AML-193 (cell line): ENCODE data around the gene CAMTA2.
"Not testable (repeated sequence)": the region's sequence is repeated elsewhere in the genome, so short reads cannot be mapped to it uniquely, and the experiment has no call there.

Source experiments
- DNase-seq, 2 experiments: peaks; one replicate each; lab custom pipeline; 2025; lab: John Stamatoyannopoulos, UW

CAMTA2 gene, protein sequence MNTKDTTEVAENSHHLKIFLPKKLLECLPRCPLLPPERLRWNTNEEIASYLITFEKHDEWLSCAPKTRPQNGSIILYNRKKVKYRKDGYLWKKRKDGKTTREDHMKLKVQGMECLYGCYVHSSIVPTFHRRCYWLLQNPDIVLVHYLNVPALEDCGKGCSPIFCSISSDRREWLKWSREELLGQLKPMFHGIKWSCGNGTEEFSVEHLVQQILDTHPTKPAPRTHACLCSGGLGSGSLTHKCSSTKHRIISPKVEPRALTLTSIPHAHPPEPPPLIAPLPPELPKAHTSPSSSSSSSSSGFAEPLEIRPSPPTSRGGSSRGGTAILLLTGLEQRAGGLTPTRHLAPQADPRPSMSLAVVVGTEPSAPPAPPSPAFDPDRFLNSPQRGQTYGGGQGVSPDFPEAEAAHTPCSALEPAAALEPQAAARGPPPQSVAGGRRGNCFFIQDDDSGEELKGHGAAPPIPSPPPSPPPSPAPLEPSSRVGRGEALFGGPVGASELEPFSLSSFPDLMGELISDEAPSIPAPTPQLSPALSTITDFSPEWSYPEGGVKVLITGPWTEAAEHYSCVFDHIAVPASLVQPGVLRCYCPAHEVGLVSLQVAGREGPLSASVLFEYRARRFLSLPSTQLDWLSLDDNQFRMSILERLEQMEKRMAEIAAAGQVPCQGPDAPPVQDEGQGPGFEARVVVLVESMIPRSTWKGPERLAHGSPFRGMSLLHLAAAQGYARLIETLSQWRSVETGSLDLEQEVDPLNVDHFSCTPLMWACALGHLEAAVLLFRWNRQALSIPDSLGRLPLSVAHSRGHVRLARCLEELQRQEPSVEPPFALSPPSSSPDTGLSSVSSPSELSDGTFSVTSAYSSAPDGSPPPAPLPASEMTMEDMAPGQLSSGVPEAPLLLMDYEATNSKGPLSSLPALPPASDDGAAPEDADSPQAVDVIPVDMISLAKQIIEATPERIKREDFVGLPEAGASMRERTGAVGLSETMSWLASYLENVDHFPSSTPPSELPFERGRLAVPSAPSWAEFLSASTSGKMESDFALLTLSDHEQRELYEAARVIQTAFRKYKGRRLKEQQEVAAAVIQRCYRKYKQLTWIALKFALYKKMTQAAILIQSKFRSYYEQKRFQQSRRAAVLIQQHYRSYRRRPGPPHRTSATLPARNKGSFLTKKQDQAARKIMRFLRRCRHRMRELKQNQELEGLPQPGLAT

DNA sequence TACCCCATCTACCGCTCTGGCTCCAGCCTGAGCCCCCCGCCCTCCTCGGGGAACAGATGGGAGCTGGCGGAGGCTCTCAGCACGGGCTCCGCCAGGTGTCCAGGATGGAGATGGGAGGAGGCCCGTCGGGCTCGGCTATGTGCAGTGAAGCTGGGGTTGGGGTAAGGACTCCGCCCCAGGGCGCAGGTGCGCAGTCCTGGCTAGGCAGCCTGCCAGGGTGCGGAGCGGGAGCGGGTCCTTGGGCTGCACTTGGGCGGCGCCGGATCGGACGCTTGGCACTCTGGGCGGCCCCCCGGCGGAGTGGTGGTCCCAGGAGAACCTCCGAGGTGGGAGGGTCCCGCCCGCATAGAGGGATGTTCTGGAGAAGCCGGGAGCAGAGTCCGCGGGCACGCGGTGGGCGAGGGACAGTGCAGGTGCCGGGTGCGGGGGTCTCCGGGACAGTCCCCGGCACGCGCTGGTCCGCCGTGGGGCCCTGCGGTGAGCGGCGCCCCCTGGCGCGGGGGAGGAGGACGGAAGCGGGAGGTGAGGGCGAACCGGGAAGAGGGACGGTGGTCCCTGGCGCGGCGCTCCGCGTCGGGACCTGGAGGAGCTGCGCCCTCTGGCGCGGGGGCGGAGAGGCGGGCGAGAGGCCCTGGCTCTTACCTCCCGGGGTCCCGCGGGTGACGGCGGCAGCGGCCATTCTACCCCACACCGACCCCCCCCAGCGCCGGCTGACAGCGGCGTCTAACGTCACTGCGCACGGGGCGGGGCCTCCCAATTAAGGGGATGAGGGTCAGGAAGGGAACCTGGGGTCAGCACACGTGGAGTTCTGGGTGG is at the start of gene CAMTA2:
CAMTA2 (minus strand) TSS at position 725 of the 816 bp plus-strand sequence. CDS start 1,453 bp downstream, outside the sequence.
- DNase-seq = peak; percentile 21 to 23

DNA sequence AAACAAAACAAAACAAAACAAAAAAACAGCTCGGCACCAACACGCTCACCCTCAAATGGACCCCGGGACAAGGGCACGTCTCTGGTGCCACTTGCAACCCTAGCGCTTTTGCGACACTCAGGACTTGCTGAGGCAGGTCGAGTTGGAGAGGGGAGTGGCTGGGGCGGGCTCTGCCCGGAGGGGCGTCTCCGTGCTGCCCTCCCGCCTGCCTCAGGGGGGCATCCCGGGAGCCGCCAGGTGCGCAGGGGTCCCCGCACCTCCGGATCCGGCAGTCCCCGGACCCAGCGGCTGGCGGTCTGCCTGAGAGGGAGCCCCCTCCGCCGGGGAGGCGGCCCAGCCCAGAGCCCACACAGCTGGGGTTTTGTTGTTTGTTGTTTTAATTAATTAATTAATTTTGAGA is 47.8 kb upstream of the CAMTA2 start, which contains the start of gene SLC52A1:
SLC52A1 (minus strand) TSS at position 112 of the 400 bp plus-strand sequence. CDS start 820 bp downstream, outside the sequence.
- DNase-seq = no peak

GRCh38 chr17:5034651-5035050 is 47.2 kb upstream of the CAMTA2 start:
- no peak for DNase-seq

DNA sequence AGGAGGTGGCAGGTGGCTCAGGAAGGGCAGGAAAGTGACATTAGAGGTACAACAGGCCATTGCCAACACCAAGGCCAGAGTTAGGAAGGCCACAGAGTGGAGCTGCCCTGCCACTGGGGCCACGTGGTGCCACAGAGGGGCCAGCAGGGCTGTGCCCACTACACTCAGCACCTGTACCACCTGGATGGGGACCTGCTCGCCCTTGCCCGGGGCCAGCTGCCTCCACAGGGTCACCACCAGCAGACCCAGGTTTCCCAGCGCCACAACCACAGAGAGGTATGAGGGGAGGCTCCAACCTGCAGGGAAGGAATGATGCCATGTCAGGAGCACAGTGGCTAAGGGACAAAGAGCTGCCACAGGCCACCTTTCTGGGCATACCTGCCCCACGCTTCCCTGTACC is 46.6 kb upstream of the CAMTA2 start:
- DNase-seq = no peak

DNA sequence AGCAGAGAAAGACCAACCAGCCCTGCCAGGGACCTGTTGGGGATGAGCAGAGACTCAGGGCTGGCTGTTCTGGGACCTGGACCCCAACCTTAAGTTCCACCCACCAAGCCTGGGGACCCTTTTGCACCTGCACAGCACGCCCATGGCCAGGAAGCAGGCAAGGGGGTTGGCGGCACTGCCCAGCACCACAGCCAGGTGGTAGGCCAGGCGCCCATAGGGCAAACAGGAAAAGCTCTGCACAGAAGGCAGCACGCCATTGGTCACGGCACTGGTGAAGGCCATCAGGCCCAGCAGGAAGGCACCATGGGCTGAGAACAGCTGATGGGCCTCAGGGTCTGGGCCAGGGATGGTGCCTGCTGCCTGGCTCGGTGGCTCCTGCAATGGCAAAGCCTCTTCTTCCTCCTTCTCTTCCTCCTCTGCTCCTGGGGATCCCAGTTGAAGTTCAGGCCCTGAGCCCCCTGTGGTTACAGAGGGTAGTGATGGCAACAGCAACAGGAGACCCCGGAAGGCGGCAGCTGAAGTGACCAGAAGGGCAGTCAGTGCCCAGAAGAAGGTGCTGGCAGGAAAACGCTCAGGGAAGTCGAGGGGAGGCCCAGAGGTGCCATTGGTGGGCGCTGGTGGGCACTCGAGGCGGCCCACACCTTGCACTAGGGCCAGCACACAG is 46.0 kb upstream of the CAMTA2 start:
- DNase-seq = no peak

DNA sequence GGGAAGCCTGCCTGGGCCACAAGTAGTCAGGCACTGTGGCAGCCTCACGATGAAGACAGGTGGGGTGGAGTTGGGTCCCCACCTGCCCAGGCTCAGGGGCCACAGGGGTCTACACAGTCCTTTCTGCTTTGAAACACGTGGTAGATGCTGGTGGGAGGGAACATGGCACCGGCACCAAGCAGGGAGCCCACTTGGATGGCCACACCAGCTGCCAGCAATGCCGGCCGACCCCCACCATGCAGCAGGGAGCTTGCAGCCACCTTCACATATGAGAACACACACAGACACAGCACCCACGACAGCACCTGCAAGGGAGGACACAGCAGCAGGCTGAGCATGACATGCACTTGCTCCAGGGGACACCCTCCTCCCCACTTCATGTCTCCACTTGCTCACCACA is 45.4 kb upstream of the CAMTA2 start:
- no peak for DNase-seq

DNA sequence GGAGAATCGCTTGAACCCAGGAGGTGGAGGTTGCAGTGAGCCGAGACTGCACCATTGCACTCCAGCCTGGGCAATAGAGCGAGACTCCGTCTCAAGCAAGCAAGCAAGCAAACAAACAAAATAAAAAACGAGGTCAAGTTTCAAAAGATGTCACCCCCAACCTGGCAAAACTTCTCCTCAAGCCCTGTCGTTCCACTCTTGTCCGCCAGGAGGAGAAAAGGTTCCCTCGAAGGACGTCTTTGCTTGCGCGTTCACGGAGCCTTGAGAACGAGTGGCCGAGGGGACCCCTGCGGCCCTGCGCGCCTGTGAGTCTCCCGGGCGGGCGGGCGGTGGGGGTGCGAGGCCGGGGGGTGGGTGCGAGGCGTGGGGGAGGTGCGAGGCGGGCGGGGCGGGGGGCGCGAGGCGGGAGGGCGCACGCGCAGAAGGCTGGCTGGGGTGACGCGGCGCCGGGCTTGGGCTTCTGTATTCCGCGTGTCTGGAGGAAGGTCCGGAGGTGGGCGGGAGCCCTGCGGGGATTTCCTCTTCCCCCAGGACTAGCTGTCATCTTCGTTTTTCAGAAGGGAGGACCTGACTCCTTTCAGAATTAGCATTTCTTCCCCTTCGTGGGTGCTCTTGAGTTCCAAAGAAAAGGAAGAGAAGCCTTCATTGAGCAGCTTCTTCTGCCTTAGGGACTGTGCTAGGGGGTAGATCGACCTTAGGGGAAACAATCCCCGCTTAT is 44.0 kb upstream of the CAMTA2 start:
- DNase-seq = peak; percentile 17 to 40

DNA sequence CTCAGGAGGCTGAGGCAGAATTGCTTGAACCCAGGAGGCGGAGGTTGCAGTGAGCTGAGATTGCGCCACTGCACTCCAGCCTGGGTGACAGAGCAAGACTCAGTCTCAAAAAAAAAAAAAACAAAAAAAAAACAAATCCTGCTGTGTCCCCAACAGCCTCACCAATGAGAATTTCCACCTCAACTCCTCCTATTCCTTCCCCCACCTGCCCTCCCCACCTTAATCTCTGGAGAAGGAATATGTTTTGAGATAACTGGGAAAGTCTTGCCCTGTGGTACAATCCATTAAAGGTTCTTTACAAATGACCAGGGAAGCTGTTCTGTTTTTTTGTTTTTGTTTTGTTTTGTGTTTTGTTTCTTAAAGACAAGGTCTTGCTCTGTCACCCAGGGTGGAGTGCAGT is 42.7 kb upstream of the CAMTA2 start:
- DNase-seq = not testable (repeated sequence)

DNA sequence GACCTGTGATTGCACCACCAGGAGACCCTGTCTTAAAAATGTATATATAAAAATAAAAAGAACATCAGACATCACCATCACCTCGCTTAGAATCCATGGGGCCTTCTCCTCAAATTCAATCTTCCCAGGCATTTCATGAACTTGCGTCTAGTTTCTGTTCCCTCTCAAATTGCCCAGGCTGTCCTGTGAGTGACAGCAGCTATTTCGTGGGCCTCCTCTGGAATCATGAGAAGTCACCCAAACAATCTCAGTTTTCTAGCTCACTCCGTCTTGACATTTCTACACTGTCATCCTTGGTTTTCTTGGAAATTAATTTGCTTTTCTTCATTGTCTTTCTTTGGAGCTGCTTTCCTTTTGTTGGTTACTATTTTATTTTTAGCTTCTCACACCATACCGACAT is 40.4 kb upstream of the CAMTA2 start:
- no peak for DNase-seq

GRCh38 chr17:5027299-5027698 is 39.8 kb upstream of the CAMTA2 start:
- no peak for DNase-seq

DNA sequence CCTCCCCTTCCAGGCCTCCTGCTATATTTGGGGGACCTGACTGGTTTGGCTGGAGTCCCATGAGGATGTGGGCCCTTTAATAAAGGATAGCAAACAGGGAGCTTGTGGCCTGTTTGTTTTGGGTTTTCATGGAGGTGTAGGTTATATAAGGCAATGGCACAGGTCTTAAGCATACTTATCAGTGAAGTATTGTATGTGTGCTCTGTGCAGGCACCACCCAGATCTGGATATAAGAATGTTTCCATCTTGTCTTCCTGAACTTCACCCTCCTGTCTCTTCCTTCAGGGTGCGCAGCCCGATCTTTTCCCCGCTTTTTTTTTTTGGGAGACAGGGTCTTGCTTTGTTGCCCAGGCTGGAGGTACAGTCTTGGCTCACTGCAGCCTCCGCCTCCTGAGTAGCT is 37.1 kb upstream of the CAMTA2 start:
- no peak for DNase-seq

DNA sequence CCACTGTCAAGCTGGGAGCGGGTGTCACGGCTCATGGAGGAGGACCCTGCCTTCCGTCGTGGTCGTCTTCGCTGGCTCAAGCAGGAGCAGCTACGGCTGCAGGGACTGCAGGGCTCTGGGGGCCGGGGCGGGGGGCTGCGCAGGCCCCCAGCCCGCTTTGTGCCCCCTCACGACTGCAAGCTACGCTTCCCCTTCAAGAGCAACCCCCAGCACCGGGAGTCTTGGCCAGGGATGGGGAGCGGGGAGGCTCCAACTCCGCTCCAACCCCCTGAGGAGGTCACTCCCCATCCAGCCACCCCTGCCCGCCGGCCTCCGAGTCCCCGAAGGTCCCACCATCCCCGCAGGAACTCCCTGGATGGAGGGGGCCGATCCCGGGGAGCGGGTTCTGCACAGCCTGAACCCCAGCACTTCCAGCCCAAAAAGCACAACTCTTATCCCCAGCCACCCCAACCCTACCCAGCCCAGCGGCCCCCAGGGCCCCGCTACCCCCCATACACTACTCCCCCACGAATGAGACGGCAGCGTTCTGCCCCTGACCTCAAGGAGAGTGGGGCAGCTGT is 36.2 kb upstream of the CAMTA2 start:
- DNase-seq = no peak

- no peak for DNase-seq
Measured at GRCh38 chr17:5022171-5022711, 34.8 kb upstream of the CAMTA2 start.

DNA sequence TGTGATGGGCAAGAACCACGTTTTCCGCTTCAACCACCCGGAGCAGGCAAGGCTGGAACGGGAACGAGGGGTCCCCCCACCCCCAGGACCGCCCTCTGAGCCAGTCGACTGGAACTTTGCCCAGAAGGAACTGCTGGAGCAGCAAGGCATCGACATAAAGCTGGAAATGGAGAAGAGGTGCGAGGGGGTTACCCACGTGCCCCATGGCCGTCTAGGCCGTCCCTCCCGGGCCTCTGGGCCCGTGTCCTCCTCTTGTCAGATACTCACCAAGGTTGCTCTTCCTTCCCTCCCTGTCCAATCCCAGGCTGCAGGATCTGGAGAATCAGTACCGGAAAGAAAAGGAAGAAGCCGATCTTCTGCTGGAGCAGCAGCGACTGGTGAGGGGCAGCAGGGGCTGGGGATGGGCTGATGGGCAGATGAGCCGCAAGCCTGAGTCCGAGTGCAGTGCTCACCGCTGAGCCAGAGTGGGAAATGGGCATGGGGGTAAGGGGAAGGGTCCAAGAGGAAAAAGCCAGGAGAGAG is 33.1 kb upstream of the CAMTA2 start:
- DNase-seq = no peak

- DNase-seq = no peak
Measured at GRCh38 chr17:5019475-5019956, 32.0 kb upstream of the CAMTA2 start.

GRCh38 chr17:5014357-5014756 is 26.9 kb upstream of the CAMTA2 start:
- no peak for DNase-seq

DNA sequence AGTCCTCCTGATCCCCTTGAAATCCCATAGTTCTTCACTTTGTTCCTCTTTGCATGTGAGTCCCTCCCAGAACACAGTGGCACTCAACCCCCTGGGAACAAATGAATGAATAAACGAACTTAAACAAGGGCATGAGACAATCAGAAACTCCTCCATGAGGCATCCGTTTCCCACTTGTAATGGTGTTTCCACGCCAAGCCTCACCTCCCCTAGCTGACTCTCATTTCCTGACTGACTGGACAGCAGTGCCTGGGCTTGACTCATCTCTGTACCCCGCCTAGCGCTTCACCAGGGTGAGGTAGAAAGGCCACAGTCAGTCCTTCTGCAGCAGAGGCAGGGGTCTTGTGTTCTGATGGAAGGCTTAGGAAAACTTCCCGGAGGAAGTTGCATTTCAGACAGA is 24.5 kb upstream of the CAMTA2 start:
- DNase-seq = no peak

DNA sequence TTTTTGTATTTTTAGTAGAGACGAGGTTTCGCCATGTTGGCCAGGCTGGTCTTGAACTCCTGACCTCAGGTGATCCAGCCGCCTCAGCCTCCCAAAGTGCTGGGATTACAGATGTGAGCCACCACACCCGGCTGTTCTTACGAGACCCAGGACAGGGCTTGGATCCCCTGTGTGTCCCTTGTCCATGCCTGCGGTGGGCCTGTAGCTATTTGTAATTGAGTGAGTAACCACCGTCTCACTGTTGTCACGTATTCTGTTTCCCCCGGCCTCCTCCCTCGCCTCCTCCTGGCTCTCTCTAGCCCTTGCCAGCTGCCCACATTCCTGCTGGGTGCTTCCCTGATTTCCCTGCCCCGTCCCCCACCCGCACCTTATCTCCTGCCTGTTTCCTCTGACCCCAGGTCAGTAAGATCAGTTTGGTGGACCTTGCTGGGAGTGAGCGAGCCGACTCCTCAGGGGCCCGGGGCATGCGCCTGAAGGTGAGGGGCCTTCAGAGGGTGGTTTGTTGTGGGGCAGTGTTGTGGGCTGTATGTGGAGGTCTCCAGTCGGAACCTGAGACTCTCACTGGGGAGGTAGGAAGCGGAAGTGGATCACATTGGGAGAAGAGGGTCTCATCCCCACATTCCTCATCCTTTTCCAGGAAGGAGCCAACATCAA is 15.9 kb upstream of the CAMTA2 start:
- no peak for DNase-seq
